Effector memory CD4-positive, alpha-beta T cell (primary cell): ENCODE measurements around the gene RNF186.

ENCODE experiments used
- DNase-seq, 3 donors: peaks; one replicate each; pipeline ENCODE4 v3.0.0-alpha.2; 2020
- H3K27ac ChIP-seq: 2 replicates; pipeline ENCODE4 v1.7.0; 2013; ENCODE audit warnings: mild to moderate bottlenecking, low read length, moderate library complexity; ENCODE audit not compliant: insufficient read depth, poor library complexity, severe bottlenecking
- H3K27me3 ChIP-seq: replicated peaks from 2 replicates; pipeline ENCODE4 v1.7.0; 2013; ENCODE audit warnings: mild to moderate bottlenecking, low read length; ENCODE audit not compliant: insufficient read depth, control insufficient read depth, poor library complexity, severe bottlenecking
- H3K36me3 ChIP-seq: 2 replicates; pipeline ENCODE4 v1.7.0; 2013; ENCODE audit warnings: mild to moderate bottlenecking, low read length, moderate library complexity; ENCODE audit not compliant: control insufficient read depth, insufficient read depth
- H3K4me1 ChIP-seq: 2 replicates; pipeline ENCODE4 v1.7.0; 2013; ENCODE audit warnings: low read length, mild to moderate bottlenecking; ENCODE audit not compliant: control insufficient read depth, insufficient read depth, poor library complexity, severe bottlenecking
- H3K4me3 ChIP-seq: 2 replicates; pipeline ENCODE4 v1.7.0; 2013; ENCODE audit warnings: low read length, low read depth, mild to moderate bottlenecking; ENCODE audit not compliant: insufficient read depth, poor library complexity, severe bottlenecking
- H3K9me3 ChIP-seq: 2 replicates; pipeline ENCODE4 v1.7.0; 2013; ENCODE audit warnings: mild to moderate bottlenecking, low read length, moderate library complexity; ENCODE audit not compliant: control insufficient read depth

Gene RNF186

DNA sequence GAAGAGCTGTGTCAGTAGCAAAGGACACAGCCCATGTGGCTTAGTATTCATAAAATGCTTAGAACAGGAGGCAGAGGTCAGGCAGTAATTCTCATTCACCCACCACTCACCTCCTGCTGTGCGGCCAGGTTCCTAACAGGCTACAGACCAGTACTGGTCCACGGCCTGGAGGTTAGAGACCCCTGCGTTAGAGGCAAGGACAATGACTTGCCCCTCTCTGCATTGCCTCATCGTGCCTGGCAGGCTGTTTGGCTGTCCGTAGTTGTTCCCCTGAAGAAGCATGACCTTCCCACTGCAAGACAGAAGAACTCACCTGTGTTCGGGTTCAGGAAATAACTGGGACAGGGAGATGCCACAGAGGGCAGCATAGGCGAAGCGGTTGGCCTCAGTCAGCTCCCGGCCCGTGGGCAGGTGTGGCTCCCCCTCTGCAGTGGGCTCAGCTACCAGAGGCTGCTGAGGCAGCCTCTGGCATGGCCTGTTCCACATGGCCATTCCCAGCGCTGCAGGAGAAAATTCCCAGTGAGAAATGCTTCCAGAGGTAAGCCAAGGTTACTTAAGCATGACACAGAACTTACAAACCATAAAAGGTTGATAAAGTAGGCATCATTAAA lies 34.7 kb downstream of the RNF186 start:
- Histone ChIP-seq H3K4me3 (no peak overlapping the region), H3K36me3 (peaks cover 41% of the 10 kb centered on the region), H3K9me3 (no peaks in the 10 kb centered on the region), H3K27ac (no peak overlapping the region), H3K4me1 (no peaks in the 10 kb centered on the region), H3K27me3 (no peaks in the 10 kb centered on the region)
- DNase-seq = no peak

DNA sequence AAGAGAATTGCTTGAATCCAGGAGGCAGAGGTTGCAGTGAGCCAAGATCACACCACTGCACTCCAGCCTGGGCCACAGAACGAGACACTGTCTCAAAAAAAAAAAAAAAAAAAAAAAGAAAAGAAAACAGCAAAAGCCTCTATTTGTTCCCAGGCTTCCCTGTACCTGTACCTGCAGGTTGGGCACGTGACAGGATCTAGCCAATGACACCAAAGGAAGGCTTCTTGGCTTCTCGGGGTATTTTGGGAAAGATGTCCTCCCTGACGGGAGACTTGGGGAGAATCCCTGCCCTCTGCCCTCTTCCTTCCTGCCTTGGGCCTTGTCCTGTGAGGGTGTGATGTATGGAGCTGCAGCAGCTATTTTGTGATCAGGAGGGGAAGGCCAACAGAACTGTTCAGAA lies 38.1 kb downstream of the RNF186 start:
- H3K36me3 ChIP-seq = peaks cover 33% of the 10 kb centered on the region
- no peak for DNase-seq
- H3K4me1 ChIP-seq = no peaks in the 10 kb centered on the region
- H3K4me3 ChIP-seq = no peak overlapping the region
- no peaks in the 10 kb centered on the region for H3K27me3 ChIP-seq
- H3K9me3 ChIP-seq = no peaks in the 10 kb centered on the region
- no peak overlapping the region for H3K27ac ChIP-seq

- H3K36me3 ChIP-seq = peaks cover 38% of the 10 kb centered on the region
Observed at GRCh38 chr1:19776287-19776686, 38.8 kb downstream of the RNF186 start.

DNA sequence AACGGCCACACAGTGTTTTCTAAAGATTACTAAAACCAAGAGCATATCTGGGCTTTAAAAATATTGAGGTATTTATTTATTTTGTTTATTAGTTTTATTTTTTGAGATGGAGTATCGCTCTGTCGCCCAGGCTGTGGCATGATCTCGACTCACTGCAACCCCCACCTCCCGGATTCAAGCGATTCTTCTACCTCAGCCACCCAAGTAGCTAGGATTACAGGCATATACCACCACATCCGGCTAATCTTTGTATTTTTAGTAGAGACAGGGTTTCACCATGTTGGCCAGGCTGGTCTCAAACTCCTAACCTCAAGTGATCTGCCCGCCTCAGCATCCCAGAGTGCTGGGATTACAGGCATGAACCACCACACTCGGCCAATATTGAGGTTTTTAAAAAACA lies 39.3 kb downstream of the RNF186 start:
- Histone ChIP-seq H3K27me3 (no peaks in the 10 kb centered on the region), H3K4me1 (no peaks in the 10 kb centered on the region)
- no peak for DNase-seq

More at GRCh38 chr1:19776287-19776686, 38.8 kb downstream of the RNF186 start:
- no peak for DNase-seq
- Histone ChIP-seq H3K4me1 (no peaks in the 10 kb centered on the region), H3K4me3 (no peak overlapping the region), H3K27me3 (no peaks in the 10 kb centered on the region), H3K27ac (no peak overlapping the region), H3K9me3 (no peaks in the 10 kb centered on the region)

DNA sequence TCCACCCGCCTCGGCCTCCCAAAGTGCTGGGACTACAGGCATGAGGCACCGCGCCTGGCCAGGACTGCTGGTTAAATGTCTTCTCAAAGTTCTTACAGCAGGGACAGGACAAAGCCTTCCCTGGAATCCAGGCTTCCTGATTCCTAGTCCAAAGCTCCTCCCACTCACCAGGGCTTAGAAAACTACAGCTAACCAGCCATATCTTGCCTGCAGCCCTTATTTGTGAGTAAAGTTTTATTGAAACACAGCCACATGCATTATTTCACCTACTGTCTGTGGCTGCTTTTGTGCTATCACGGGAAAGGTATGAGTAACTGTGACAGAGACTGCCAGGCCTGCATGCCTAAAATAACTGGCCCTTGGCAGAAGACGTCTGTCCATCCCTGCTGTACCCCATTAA lies 39.8 kb downstream of the RNF186 start:
- no peak overlapping the region for H3K4me3 ChIP-seq
- no peaks in the 10 kb centered on the region for H3K27me3 ChIP-seq
- no peak for DNase-seq
- H3K9me3 ChIP-seq = no peaks in the 10 kb centered on the region
- H3K27ac ChIP-seq = no peak overlapping the region
- H3K4me1 ChIP-seq = no peaks in the 10 kb centered on the region
- peaks cover 39% of the 10 kb centered on the region for H3K36me3 ChIP-seq

More for the DNA sequence above, 39.3 kb downstream of the RNF186 start:
- no peaks in the 10 kb centered on the region for H3K9me3 ChIP-seq
- no peak overlapping the region for H3K4me3 ChIP-seq
- H3K27ac ChIP-seq = no peak overlapping the region
- peaks cover 38% of the 10 kb centered on the region for H3K36me3 ChIP-seq

DNA sequence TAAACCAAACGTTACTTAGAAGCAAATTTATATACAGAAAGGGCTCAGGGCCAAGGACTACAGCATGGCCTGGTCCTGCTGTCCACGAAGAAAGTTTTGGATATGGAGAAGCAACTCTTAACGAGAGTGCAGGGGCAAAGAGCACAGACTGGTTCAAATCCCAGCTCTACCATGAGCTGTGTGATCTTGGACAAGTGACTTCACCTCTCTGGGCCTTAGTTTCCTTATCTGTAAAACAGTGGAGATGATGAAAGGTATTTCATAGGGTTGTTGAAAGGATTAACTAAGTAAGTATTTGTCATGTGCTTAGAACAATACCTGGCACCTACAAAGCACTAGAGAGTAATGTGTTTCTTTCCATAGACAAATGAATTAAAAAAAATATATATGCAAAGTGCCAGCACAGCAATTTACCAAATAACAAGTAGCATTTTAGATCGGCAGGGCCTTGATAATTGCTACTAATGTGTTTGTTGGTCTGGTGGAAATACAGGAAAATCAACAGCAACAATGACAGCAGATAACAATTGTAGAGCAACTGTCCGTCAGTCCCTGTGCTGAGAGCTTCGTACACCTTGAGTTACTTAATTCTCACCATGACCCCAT lies 40.8 kb downstream of the RNF186 start:
- no peak for DNase-seq
- H3K4me1 ChIP-seq = no peaks in the 10 kb centered on the region
- no peak overlapping the region for H3K27ac ChIP-seq
- no peaks in the 10 kb centered on the region for H3K9me3 ChIP-seq
- H3K4me3 ChIP-seq = no peak overlapping the region
- H3K36me3 ChIP-seq = peaks cover 37% of the 10 kb centered on the region
- no peaks in the 10 kb centered on the region for H3K27me3 ChIP-seq

GRCh38 chr1:19773485-19773884 lies 41.6 kb downstream of the RNF186 start:
- H3K4me1 ChIP-seq = no peaks in the 10 kb centered on the region
- H3K27me3 ChIP-seq = no peaks in the 10 kb centered on the region
- H3K4me3 ChIP-seq = no peak overlapping the region
- no peaks in the 10 kb centered on the region for H3K9me3 ChIP-seq
- peaks cover 37% of the 10 kb centered on the region for H3K36me3 ChIP-seq
- no peak overlapping the region for H3K27ac ChIP-seq
- no peak for DNase-seq

DNA sequence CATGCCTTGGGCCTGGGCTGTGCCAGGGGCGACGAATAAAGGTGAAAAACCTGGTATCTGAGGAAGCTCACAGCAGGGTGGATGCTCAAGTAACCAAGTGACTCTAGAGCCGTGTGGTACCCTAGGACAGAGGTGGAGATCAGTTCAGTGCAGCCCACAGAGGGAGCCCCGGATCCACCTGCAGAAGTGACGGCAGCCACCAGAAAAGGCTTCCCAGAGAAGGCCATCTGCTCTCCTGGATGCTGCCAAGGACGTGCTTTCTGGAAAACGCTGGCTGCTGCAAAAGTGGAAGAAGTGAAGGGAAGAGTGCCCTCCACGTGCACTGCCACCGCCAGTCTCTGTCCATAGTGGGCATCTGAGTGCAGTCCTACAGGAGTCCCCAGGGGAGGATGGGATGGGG lies 43.0 kb downstream of the RNF186 start:
- no peak for DNase-seq
- Histone ChIP-seq H3K27ac (no peak overlapping the region), H3K4me1 (no peaks in the 10 kb centered on the region), H3K27me3 (no peaks in the 10 kb centered on the region), H3K4me3 (no peak overlapping the region), H3K9me3 (no peaks in the 10 kb centered on the region), H3K36me3 (peaks cover 31% of the 10 kb centered on the region)

DNA sequence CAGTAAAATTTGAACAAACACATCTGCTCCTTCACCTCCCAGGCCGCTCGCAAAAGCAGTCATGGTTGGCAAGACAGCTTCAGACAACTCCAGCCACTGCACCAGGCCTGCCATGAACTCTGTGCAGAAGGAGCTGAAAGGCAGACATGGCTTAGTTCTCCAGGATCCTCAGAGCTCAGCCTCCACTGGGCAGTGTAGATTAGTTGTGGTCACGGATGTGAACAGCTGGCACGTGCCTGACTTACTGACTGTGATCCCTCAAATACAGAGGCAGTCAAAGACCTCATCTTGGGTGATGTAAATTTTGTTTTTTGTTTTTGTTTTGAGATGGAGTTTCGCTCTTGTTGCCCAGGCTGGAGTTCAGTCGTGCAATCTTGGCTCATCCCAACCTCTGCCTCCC lies 43.7 kb downstream of the RNF186 start:
- Histone ChIP-seq H3K27ac (no peak overlapping the region), H3K4me1 (no peaks in the 10 kb centered on the region), H3K4me3 (no peak overlapping the region), H3K27me3 (no peaks in the 10 kb centered on the region), H3K9me3 (no peaks in the 10 kb centered on the region), H3K36me3 (peaks cover 31% of the 10 kb centered on the region)
- no peak for DNase-seq

DNA sequence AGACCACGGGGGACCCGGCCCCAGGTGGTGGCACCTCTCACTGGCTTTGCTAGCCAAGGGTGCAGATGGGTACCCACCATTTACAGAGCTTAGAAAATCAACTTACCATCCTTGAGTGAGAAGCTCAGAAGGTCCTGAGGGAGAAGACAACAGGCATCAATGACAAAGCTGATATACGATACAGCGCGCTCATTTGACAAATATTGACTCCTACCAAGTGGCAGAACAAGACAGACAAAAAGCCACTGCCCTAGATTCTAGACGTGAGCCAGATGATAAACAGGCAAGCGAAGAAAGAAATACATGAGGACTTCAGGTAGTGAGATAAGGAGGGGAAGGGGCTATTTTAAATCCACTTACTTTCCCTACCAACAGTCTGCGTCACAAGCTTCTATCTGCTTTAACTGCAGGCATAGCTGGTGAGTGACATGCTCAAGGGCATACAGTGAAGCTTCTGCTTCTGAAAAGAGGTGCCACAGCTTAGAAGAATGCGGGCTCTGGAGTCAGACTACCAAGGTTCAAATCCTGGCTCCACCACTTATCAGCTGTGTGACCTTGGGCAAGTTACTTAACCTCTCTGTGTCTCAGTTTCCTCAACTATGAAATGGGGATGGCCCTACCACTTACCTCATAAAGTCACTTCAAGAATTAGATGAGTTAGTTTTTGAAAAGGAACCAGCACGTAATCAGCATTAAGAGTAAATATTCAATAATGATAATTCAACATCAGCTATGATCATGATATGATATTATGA lies 44.5 kb downstream of the RNF186 start:
- Histone ChIP-seq H3K36me3 (peaks cover 31% of the 10 kb centered on the region), H3K4me1 (no peaks in the 10 kb centered on the region), H3K27me3 (no peaks in the 10 kb centered on the region), H3K27ac (no peak overlapping the region), H3K4me3 (no peak overlapping the region), H3K9me3 (no peaks in the 10 kb centered on the region)
- no peak for DNase-seq
